ENCODE results near the gene HIPK1. TPM values are rescaled to one million over a fixed set of nuclear protein-coding genes. Genes with fewer than 3 reads are reported as not detected.

The HIPK1 gene
- total RNA-seq, 3 donors from 2014 or later (not counting 1 experiment from before 2014, with no cell fraction given), result 238 to 283 (median 261) TPM

DNA sequence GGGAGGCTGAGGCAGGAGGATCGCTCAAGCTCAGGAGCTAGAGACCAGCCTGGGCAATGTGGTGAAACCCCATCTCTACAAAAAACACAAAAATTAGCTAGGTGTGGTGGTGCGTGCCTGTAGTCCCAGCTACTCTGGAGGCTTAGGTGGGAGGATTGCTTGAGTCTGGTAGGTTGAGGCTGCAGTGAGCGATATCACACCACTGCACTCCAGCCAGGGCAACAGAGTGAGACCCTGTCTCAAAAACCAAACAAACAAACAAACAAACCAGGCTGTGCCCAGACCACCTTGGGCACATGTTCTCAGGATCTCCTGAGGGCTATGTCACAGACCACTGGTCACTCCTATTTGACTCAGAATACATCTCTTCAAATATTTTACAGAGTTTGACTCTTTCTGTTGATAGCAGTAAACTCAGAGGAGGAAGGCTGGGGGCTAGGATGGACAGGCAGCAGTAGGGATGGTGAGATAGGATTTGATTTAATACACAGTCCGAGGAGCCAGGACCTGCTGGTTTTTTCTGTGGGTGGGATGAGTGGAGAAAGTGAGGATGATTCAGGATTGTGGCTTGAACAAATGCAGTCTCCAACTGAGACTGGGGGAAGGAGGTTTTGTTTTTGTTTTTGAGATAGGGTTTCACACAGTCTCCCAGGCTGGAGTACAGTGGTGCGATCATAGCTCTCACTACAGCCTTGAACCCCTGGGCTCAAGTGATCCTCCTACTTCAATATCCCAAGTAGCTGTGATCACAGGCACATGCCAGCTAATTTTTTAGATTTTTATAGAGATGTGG is 96.7 kb downstream of the HIPK1 start:
- no peaks in the 10 kb centered on the region for H3K27me3 Mint-ChIP-seq (ENCODE audit: low read depth in 2 of 2)
- intact Hi-C loops (cut with micrococcal nuclease), result no loop called here
- no peak overlapping the region for H3K27ac ChIP-seq (ENCODE audit: low read length)
- WGBS (ENCODE audit: insufficient coverage), result 89% methylated on average over 4 of the region's 5 CpGs
- no peaks in the 10 kb centered on the region for H3K4me1 Mint-ChIP-seq
- H3K36me3 ChIP-seq (ENCODE audit: control insufficient read depth, insufficient read depth, low read length), result no peaks in the 10 kb centered on the region
- H3K27ac Mint-ChIP-seq, result no peak overlapping the region
- no peaks in the 10 kb centered on the region for H3K9me3 Mint-ChIP-seq
- H3K27me3 ChIP-seq (ENCODE audit: control insufficient read depth, insufficient read depth, low read length), result no peaks in the 10 kb centered on the region
- H3K4me3 ChIP-seq (ENCODE audit: low read length), result no peak overlapping the region
- no peaks in the 10 kb centered on the region for H3K4me1 ChIP-seq (ENCODE audit: control insufficient read depth, insufficient read depth, low read length)
- ATAC-seq (no peak), DNase-seq (no peak)
- TF ChIP-seq, protein P1, sequence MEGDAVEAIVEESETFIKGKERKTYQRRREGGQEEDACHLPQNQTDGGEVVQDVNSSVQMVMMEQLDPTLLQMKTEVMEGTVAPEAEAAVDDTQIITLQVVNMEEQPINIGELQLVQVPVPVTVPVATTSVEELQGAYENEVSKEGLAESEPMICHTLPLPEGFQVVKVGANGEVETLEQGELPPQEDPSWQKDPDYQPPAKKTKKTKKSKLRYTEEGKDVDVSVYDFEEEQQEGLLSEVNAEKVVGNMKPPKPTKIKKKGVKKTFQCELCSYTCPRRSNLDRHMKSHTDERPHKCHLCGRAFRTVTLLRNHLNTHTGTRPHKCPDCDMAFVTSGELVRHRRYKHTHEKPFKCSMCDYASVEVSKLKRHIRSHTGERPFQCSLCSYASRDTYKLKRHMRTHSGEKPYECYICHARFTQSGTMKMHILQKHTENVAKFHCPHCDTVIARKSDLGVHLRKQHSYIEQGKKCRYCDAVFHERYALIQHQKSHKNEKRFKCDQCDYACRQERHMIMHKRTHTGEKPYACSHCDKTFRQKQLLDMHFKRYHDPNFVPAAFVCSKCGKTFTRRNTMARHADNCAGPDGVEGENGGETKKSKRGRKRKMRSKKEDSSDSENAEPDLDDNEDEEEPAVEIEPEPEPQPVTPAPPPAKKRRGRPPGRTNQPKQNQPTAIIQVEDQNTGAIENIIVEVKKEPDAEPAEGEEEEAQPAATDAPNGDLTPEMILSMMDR (IDR thresholded peaks at IDR 0.05), result no peak
- H3K9me3 ChIP-seq (ENCODE audit: control insufficient read depth, insufficient read depth, low read length), result no peaks in the 10 kb centered on the region
- no peak overlapping the region for H3K4me3 Mint-ChIP-seq
- H3K36me3 Mint-ChIP-seq, result no peaks in the 10 kb centered on the region

DNA sequence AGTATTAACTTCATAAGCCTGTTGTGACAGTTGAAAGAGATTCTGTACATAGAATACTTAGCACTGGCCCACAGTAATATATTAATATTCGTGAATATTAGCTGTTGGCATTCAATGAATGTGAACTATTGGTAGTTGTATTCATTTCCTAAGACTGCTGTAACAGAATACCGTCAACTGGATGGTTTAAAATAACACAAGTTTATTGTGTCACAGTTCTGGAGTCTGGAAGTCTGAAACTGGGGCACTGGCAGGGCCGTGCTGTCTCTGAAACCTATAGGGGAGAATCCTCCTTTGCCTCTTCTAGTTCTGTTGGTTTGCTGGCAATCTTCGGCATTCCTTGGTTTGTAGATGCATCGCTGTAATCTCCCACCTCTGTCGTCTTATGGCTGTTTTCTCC is 97.7 kb downstream of the HIPK1 start:
- no peak overlapping the region for H3K27ac Mint-ChIP-seq
- Histone ChIP-seq H3K36me3 (ENCODE audit: control insufficient read depth, insufficient read depth, low read length) (no peaks in the 10 kb centered on the region), H3K27ac (ENCODE audit: low read length) (no peak overlapping the region), H3K9me3 (ENCODE audit: control insufficient read depth, insufficient read depth, low read length) (no peaks in the 10 kb centered on the region), H3K4me3 (ENCODE audit: low read length) (no peak overlapping the region), H3K4me1 (ENCODE audit: control insufficient read depth, insufficient read depth, low read length) (no peaks in the 10 kb centered on the region), H3K27me3 (ENCODE audit: control insufficient read depth, insufficient read depth, low read length) (no peaks in the 10 kb centered on the region)
- WGBS (ENCODE audit: insufficient coverage), result 92% methylated on average over 5 of the region's 6 CpGs
- H3K4me3 Mint-ChIP-seq, result no peak overlapping the region
- no peak for DNase-seq
- H3K36me3 Mint-ChIP-seq, result no peaks in the 10 kb centered on the region
- intact Hi-C loops (cut with micrococcal nuclease), result no loop called here
- no peaks in the 10 kb centered on the region for H3K4me1 Mint-ChIP-seq
- no peaks in the 10 kb centered on the region for H3K9me3 Mint-ChIP-seq
- TF ChIP-seq, protein P1 (IDR thresholded peaks at IDR 0.05), result no peak
- H3K27me3 Mint-ChIP-seq (ENCODE audit: low read depth in 2 of 2), result no peaks in the 10 kb centered on the region
- no peak for ATAC-seq

Other genes with a start within 250 kb of the HIPK1 start
- gene PHTF1, start 169.8 kb upstream of the HIPK1 start, total RNA-seq, result 10 to 100 TPM; 37.1 to 40.7 (median 40.6) TPM
- 10 to 100 TPM; 30.1 to 37.9 (median 36.5) TPM for gene RSBN1, start 116.8 kb upstream of the HIPK1 start, total RNA-seq
- gene PTPN22, start 57.6 kb upstream of the HIPK1 start, total RNA-seq, result 100 to 1,000 TPM in 2 of 3 donors, 10 to 100 TPM in 1; 98.4 to 122 (median 104) TPM
- 1 to 10 TPM in 2 of 3 donors, under 1 TPM in 1; 0.88 to 2.1 (median 1.5) TPM for gene BCL2L15, start 41.7 kb upstream of the HIPK1 start, total RNA-seq
- gene AP4B1, start 24.5 kb upstream of the HIPK1 start, total RNA-seq, result 10 to 100 TPM; 64.0 to 78.7 (median 77.6) TPM
- gene DCLRE1B, start 24.0 kb upstream of the HIPK1 start, total RNA-seq, result 1 to 10 TPM; 5.5 to 6.8 (median 5.9) TPM
- gene OLFML3, start 50.1 kb downstream of the HIPK1 start, total RNA-seq, result under 1 TPM in 1 of 3 donors, not detected in 2; 0.16 TPM
- gene SYT6, start 224.5 kb downstream of the HIPK1 start, total RNA-seq, result under 1 TPM in 1 of 3 donors, not detected in 2; 0.13 TPM

Data from natural killer cell (primary cell).